Embryonic facial prominence (tissue), 1 donor: ENCODE results near the gene TNNT2.

Source experiments
- DNase-seq: peaks from one replicate; pipeline ENCODE4 v3.0.0-alpha.2; 2016; ENCODE audit errors: extremely low spot score

The TNNT2 gene

GRCh38 chr1:201356701-201357100 lies 20.8 kb downstream of the TNNT2 start:
- no peak for DNase-seq

GRCh38 chr1:201356236-201356635 lies 21.2 kb downstream of the TNNT2 start:
- no peak for DNase-seq

DNA sequence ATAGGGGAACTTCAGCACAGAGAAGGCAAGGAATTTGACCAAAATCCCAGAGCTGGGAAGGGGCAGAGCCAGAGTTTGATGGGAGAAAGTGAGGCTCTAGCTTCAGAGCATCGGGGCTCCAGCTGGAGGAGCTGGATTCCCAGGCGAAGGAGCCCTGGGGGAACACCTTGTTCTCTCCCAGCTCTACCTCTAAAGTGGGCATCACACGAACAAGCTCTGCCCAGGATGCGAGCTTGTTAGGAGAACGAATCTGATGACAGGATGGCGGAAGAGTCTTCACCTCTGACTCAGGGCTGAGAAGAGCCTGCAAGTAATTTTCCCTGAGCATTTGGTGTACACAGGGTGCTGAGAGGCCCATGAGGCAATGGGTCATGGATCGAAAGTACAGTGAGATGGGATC lies 22.0 kb downstream of the TNNT2 start:
- DNase-seq: no peak

GRCh38 chr1:201354901-201355295 lies 22.6 kb downstream of the TNNT2 start:
- DNase-seq: no peak

GRCh38 chr1:201354151-201354900 lies 23.2 kb downstream of the TNNT2 start:
- no peak for DNase-seq

GRCh38 chr1:201353186-201353940 lies 24.1 kb downstream of the TNNT2 start:
- DNase-seq: no peak

- DNase-seq: no peak
Measured at GRCh38 chr1:201351617-201352016, 25.9 kb downstream of the TNNT2 start.

- no peak for DNase-seq
Measured at GRCh38 chr1:201350884-201351283, 26.6 kb downstream of the TNNT2 start.

- no peak for DNase-seq
Measured at GRCh38 chr1:201350361-201350725, 27.1 kb downstream of the TNNT2 start.

DNA sequence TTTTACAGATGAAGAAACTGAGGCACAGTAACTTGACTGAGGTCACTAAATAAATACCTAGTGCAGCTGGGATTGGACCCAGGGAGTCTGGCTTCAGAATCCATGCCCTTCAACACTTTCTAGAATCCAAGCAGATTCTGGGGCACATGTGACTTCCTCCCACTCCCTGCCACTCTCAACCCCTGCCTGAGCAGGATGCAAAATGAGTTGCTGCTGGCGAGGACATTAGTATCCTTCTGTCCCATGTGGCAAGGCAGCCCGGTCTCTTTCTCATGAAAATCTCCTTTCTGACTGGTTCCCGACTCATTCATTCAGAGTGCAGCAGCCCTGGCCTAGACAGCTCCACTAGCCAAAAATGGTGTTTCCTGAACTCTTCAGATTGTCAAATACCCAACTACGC lies 28.4 kb downstream of the TNNT2 start:
- no peak for DNase-seq

- DNase-seq: no peak
Measured at GRCh38 chr1:201348211-201348566, 29.3 kb downstream of the TNNT2 start.

DNA sequence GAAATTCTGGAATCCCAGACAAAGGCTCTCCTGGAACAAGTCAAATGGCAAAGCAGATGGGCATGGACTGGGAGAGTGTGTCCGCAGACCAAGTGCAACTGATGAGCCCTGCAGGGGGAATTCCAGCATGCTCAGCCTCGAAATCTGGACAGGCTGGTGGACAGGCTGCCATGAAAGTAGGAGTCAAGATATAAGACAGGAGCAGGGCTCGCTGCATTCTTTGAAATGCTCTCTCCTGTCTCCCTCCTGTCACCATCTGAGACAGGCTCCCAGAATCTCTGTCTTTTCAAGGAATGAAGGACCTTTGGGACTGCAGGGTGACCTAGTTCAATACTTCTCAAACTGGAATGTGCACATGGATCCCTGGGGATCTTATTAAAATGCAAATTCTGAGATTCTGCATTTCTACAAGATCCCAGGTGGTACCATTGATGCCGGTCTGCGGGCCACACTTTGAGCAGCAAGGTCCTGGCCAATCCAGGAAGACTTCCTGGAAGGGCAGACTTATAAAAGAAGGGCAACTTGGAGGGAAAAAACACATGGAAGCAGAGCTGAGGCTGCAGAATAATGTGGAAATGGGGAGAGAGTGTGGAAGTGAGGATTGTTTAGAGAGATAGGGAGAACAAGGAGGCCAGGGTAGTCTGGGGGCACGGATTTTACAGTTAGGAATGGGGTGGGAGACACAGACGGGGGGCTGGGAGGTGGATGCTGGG lies 29.8 kb downstream of the TNNT2 start:
- DNase-seq: no peak

GRCh38 chr1:201346987-201347386 lies 30.5 kb downstream of the TNNT2 start:
- DNase-seq: no peak

GRCh38 chr1:201346337-201346939 lies 31.0 kb downstream of the TNNT2 start:
- DNase-seq: no peak

- DNase-seq: no peak
Measured at GRCh38 chr1:201345081-201345355, 32.5 kb downstream of the TNNT2 start.

DNA sequence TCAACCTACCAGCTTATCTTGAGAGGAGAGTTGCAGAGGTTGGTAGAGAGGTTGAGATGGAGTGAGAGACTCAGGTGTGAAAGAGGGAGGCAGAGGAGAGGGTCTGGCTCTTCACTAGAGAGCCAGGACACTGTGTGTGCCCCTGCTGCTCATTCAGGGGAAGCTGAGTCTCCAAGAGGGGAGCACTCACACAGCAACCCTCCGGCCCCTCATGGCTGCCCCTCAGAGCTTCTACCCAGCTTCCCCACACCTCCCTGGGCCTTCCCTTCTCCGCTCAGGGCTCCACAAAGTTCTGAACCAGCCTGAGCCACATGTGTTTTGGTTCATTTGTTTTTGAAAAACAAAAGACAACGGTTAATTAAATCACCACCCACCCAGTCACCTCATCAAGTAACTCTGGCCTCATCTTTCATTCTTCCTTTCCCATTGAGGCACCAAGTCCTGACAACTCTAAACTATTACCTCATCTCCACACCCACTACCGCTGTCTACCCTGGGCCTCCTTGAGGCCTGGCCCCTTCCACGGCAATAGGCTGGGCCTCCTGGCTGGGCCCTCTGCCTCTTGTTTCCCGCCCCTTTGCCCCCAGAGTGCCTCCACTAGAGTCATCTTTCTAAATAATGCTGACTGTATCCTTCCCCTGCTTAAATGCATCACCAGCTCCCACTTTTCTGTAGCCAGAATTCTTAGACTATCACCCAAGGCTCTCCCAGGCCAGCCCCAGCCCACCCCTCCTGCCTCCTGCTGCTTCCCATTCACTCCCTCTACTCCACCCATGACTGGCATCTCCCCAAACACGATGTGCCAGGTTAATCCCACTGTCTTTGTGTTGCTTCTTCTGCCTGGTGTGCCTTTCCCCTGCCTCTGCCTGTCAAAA lies 33.0 kb downstream of the TNNT2 start:
- no peak for DNase-seq

DNA sequence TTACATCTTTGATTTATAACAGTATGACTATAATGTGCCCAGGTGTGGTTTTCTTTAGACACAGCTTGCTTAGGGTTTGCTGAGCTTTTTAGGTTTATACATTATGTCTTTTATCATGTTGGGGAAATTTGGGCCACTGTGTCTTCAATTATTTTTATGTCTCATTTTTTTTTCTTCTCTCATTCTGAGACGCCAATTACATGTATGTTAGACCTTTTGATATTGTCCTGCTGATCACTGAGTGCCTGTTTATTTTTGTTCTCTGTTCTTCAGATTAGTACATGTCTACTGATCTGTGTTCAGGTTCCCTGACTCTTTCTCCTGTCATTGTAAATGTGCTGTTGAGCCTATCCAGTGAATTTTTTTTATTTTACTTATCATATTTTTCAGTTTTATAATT lies 36.1 kb downstream of the TNNT2 start:
- DNase-seq: no peak

DNA sequence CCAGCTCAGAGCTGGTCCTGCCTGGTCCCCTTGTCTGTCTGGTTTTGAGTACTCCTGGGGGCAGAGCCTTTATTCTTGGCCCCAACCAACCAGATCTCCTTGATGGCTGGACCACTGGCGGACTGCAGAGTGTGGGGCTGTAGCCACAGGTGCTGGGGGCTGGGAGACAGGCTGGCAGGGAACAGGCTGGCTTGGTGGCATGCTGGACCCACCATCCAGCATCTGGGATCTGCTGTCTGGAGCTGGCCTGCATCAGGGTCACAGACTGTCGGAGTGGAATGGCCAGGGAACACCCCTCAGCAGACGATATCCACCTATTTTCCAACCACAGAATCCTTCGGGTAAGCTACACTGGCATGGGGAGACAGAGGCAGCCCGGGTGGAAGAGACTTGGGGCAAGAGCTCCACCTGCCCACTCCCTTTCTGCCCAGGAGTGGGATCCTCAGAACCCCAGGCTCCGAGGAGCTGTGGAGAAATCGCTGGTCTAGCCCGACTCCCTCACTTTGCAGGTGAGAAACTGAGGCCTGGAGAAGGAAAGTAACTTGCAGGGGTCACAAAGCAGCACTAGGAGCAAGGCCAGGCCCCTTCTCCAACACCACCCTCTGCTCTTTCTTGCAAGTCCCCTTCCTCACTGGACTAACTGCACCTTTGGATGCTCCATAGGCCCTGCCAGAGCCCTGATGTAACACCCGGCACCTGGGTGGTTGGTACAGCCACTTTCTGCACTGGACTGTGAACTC lies 40.6 kb downstream of the TNNT2 start:
- DNase-seq: no peak

DNA sequence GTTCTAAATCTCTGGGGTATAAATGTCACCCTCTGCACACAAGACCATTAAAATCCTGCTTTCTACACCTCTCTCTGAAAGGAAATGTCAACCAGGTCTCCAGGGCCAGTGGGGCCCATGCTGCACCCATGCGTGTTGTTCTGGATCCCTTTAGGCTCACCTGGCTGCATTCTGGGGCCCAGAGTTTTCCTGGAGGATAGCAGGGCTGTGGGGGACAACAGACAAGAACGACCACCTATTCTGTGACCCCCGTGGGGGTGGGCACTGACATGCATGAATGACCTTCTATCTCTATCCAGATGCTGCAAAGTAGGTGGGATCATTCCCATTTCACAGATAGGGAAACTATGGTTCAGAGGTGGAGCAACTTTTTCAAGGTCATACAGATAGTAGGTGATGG lies 41.6 kb downstream of the TNNT2 start:
- no peak for DNase-seq

GRCh38 chr1:201335174-201335870 lies 42.2 kb downstream of the TNNT2 start:
- DNase-seq: no peak
